ENCODE results near the gene DHX30. TPM values are rescaled to one million over a fixed set of nuclear protein-coding genes. Genes with fewer than 3 reads are reported as not detected.

The DHX30 gene
- total RNA-seq, 1 donor from 2014 or later, result 99.5 TPM

DNA sequence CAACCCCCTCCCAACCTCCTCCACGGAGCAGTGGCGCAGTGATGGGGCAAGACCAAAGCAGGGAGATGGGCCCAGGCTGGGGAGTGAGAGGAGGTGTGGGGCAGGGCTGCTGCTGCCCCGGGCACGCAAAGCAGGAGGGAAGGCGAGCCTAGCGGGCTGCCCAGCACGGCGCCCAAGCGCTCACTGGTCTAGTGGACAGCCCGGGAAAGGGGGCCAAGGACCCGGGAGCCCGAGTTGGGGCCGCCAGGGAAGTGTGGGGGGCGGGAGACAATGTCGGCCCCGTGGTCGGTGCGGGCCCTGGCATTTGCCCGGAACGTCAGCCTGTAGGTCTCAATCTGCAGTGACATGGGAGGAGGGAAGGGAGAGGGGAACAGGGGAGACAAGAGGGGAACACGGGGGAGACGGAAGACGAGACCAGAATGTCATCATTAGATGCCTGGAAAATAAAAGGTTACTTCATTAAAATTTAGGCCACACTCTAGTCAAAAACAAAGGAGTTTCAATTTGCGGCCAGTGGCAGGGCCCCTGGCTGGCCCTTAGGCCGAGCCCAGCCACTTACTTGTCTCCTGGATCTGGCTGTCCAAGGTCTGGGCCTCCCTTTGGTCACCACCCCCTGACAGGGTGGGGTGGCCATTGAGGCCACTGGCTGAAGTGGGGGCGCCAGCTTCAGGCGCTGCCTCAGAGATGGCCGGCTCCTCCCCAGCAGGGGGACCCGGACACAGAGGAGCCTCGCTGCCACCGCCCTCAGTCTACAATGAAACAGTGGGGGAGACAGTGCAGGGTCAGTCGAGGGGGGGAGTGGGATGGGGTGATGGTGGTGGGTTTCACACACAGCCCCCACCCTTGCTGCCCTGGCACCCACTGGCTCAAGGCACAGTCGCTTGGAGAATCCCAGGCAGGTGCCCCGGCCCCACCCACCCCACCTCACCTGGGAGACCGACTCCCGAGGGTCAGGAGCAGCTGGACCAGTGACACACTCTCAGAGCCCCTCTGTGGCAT is 50.0 kb downstream of the DHX30 start:
- Mint-ChIP-seq H3K4me3 (no peak overlapping the region), H3K27me3 (no peaks in the 10 kb centered on the region), H3K4me1 (ENCODE audit: unreplicated experiment) (no peaks in the 10 kb centered on the region), H3K9me3 (no peaks in the 10 kb centered on the region), H3K36me3 (peaks cover 4% of the 10 kb centered on the region), H3K27ac (no peak overlapping the region)
- no peak for DNase-seq (ENCODE audit: extremely low spot score, unreplicated experiment)
- TF ChIP-seq, protein P1, sequence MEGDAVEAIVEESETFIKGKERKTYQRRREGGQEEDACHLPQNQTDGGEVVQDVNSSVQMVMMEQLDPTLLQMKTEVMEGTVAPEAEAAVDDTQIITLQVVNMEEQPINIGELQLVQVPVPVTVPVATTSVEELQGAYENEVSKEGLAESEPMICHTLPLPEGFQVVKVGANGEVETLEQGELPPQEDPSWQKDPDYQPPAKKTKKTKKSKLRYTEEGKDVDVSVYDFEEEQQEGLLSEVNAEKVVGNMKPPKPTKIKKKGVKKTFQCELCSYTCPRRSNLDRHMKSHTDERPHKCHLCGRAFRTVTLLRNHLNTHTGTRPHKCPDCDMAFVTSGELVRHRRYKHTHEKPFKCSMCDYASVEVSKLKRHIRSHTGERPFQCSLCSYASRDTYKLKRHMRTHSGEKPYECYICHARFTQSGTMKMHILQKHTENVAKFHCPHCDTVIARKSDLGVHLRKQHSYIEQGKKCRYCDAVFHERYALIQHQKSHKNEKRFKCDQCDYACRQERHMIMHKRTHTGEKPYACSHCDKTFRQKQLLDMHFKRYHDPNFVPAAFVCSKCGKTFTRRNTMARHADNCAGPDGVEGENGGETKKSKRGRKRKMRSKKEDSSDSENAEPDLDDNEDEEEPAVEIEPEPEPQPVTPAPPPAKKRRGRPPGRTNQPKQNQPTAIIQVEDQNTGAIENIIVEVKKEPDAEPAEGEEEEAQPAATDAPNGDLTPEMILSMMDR (conservative IDR thresholded peaks at IDR 0.05), result no peak

DNA sequence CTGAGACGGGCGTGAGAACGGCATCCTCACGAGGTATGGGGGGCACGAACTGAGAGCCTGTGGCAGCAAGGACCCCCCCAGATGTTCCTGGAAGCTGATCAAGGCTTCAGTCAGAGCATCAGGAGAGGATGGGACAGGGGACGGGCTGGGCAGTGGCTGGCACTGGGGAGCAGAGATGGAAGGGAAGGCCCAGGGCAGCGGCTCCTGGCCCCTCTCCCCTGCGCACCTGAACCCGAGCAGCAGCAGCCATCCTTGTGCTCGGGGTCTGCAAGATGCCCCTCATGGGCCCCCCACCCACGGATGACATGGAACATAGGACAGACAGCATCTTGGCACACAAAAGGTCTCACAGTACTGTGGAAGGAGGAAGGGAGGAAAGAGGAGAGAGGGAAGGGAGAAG is 51.3 kb downstream of the DHX30 start:
- Mint-ChIP-seq H3K9me3 (no peaks in the 10 kb centered on the region), H3K27ac (no peak overlapping the region), H3K4me1 (ENCODE audit: unreplicated experiment) (no peaks in the 10 kb centered on the region), H3K27me3 (no peaks in the 10 kb centered on the region), H3K4me3 (no peak overlapping the region), H3K36me3 (peaks cover 8% of the 10 kb centered on the region)
- DNase-seq (ENCODE audit: extremely low spot score, unreplicated experiment), result no peak
- TF ChIP-seq, protein P1 (conservative IDR thresholded peaks at IDR 0.05), result no peak

DNA sequence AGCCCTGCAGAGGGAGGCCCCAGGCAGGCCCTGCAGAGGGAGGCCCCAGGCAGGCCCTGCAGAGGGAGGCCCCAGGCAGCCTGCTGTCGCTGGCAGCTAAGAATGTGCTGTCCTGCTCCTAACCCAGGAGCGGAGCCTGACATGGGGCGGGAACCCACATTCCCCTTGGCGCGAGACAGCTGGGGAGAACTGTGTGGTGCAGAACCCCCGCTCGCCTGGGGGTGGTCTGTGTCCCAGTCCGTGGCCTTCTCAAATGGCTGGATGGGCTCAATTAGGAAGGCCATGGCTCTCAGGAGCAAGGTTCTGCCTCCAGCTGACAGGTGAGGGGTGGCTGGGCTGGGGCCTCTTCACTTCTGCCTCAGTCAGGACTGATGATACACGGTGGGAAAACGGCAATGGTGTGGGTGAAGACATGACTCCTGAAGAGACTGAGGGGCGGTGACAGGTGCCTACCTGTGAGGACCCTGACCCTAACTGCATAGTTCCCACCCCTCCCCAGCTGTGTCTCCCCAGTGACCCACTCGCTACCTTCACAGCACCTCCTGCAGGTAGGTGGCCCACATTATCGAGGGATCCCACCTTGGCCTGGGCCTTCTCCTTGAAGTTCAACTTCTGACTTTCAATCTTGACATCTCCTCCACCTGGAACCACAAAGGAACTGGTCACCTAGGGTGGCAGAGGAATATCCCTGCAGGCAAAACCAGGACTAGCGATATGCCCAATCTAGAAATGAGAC is 52.0 kb downstream of the DHX30 start:
- TF ChIP-seq, protein P1 (conservative IDR thresholded peaks at IDR 0.05), result no peak
- H3K4me3 Mint-ChIP-seq, result no peak overlapping the region
- no peaks in the 10 kb centered on the region for H3K9me3 Mint-ChIP-seq
- DNase-seq (ENCODE audit: extremely low spot score, unreplicated experiment), result no peak
- peaks cover 8% of the 10 kb centered on the region for H3K36me3 Mint-ChIP-seq
- no peaks in the 10 kb centered on the region for H3K27me3 Mint-ChIP-seq
- no peaks in the 10 kb centered on the region for H3K4me1 Mint-ChIP-seq (ENCODE audit: unreplicated experiment)
- no peak overlapping the region for H3K27ac Mint-ChIP-seq

DNA sequence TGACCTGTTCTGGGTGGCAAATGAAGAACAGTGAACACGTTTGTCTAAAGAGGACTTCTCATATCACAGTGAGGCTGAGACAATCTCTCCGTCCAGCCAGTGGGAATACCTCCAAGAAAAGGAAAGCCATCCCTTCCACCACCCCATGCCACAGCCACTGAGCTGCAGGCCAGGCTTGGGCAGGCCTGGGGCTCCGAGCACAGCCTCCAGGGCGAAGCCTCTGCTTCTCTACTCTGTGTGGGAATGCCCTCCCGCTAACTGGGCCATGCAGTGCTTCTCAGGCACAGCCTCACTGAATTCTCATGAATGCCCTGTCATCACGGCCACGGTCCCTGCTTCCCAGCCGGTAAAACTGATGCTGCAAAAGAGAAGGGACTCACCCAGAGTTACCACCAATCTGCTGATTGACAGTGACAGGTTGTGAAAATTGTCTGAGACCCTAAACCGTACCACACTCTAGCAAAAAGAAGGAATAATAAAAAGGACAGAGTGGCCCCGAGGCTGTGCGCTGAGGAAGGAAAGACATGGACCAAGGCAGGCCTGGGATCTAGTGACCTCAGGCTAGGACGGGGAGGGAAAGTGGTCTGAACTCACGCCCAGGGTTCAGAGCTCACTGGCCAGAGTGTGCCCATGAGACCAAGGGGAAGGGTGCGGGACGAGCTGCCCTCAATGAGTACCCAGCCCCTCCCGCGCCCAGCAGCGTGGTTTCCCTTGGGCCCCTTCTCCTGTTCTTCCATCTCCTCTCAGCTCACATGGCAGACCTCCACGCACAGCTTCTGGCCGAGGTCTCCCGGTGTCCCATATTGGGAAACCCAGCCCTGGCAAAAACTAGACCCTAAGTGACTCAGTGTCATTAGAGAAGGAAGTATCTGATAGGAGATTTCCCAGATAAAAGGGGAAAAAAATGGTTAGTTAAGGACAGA is 52.8 kb downstream of the DHX30 start:
- peaks cover 7% of the 10 kb centered on the region for H3K36me3 Mint-ChIP-seq
- H3K4me1 Mint-ChIP-seq (ENCODE audit: unreplicated experiment), result no peaks in the 10 kb centered on the region
- H3K27me3 Mint-ChIP-seq, result no peaks in the 10 kb centered on the region
- H3K4me3 Mint-ChIP-seq, result no peak overlapping the region
- TF ChIP-seq, protein P1 (conservative IDR thresholded peaks at IDR 0.05), result no peak
- DNase-seq (ENCODE audit: extremely low spot score, unreplicated experiment), result no peak
- H3K27ac Mint-ChIP-seq, result no peak overlapping the region
- H3K9me3 Mint-ChIP-seq, result no peaks in the 10 kb centered on the region

DNA sequence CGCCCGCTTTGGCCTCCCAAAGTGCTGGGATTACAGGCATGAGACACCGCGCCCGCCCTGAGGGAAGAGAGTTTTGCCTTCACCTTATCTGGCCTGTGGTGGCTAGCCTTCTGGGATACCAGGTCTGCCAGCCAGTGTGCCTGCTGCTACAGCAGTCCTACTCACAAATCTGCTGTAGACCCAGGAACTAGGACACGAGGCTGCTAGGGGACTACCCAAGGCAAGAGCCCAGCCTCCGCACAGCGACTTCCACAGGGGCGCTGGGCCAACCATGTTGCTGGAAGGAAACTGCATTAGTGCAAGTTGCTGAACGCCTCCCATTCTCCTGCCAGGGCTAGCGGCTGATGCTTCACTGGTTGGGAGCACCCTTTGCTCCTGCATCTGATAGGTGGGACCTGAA is 53.7 kb downstream of the DHX30 start:
- no peaks in the 10 kb centered on the region for H3K27me3 Mint-ChIP-seq
- H3K4me3 Mint-ChIP-seq, result no peak overlapping the region
- no peak for DNase-seq (ENCODE audit: extremely low spot score, unreplicated experiment)
- TF ChIP-seq, protein P1 (conservative IDR thresholded peaks at IDR 0.05), result no peak
- H3K9me3 Mint-ChIP-seq, result no peaks in the 10 kb centered on the region
- H3K4me1 Mint-ChIP-seq (ENCODE audit: unreplicated experiment), result no peaks in the 10 kb centered on the region
- no peak overlapping the region for H3K27ac Mint-ChIP-seq
- H3K36me3 Mint-ChIP-seq, result peaks cover 7% of the 10 kb centered on the region
